WTC11 (cell line): ENCODE data around the gene PCDH19.
A peak's percentile ranks its signal among the peaks of the same experiment; 100 is the strongest.

Experiments used
- ATF1 ChIP-seq: sonication (generic); formaldehyde crosslinking; IDR thresholded peaks from 2 replicates; pipeline ENCODE4 v1.8.1; 2023; ENCODE audit warnings: mild to moderate bottlenecking, moderate library complexity, missing genetic modification reagents
- CTCF ChIP-seq: fragments of 200-600 bp; IDR thresholded peaks from 2 replicates; pipeline ENCODE4 v1.8.0; 2022; ENCODE audit warnings: antibody characterized with exemption
- JUN ChIP-seq: sonication (generic); formaldehyde crosslinking; IDR thresholded peaks from 2 replicates; pipeline ENCODE4 v1.8.0; 2023; ENCODE audit warnings: mild to moderate bottlenecking, missing genetic modification reagents
- NFYB ChIP-seq: sonication (generic); formaldehyde crosslinking; conservative IDR thresholded peaks from 2 replicates; pipeline ENCODE4 v1.8.0; 2022; ENCODE audit warnings: low read depth, missing genetic modification reagents
- PREB ChIP-seq: sonication (generic); formaldehyde crosslinking; IDR thresholded peaks from 2 replicates; pipeline ENCODE4 v1.8.1; 2022; ENCODE audit warnings: mild to moderate bottlenecking, missing genetic modification reagents, moderate library complexity, borderline replicate concordance
- SMAD3 ChIP-seq: sonication (generic); formaldehyde crosslinking; IDR thresholded peaks from 2 replicates; pipeline ENCODE4 v1.8.0; 2022; ENCODE audit warnings: missing genetic modification reagents, mild to moderate bottlenecking, borderline replicate concordance
- ZBTB43 ChIP-seq: sonication (generic); formaldehyde crosslinking; IDR thresholded peaks from 2 replicates; pipeline ENCODE4 v1.8.1; 2023; ENCODE audit warnings: mild to moderate bottlenecking, missing genetic modification reagents

GRCh38 chrX:100447655-100448397 is 37.8 kb upstream of the PCDH19 start:
- TF ChIP-seq CTCF (peak; percentile 68), PREB (CRISPR knock-in tag) (no peak), ZBTB43 (CRISPR knock-in tag) (no peak), SMAD3 (no peak), JUN (CRISPR knock-in tag) (no peak), ATF1 (CRISPR knock-in tag) (no peak), NFYB (CRISPR knock-in tag) (no peak)
